ENCODE results near the gene ALK.

Gene ALK

GRCh38 chr2:29405266-29405665, 516.1 kb downstream of the ALK start:
- no peak for TF ChIP-seq FOXM1 (IDR thresholded peaks at IDR 0.05; ENCODE audit: borderline replicate concordance, low read depth)

GRCh38 chr2:29401994-29402393, 519.4 kb downstream of the ALK start:
- TF ChIP-seq CREB1 (IDR thresholded peaks at IDR 0.05; ENCODE audit: low read depth) (no peak), EGR1 (IDR thresholded peaks at IDR 0.05) (no peak), TEAD4 (IDR thresholded peaks at IDR 0.05) (no peak), ZBTB7A (IDR thresholded peaks at IDR 0.05; ENCODE audit: low read depth) (no peak), CEBPB (IDR thresholded peaks at IDR 0.05) (no peak), FOXM1 (IDR thresholded peaks at IDR 0.05; ENCODE audit: borderline replicate concordance, low read depth) (no peak), REST (IDR thresholded peaks at IDR 0.05; ENCODE audit: low read depth) (no peak), EP300 (IDR thresholded peaks at IDR 0.05; ENCODE audit: borderline replicate concordance) (no peak), MAX (IDR thresholded peaks at IDR 0.05) (no peak), USF1 (IDR thresholded peaks at IDR 0.05) (no peak), YY1 (IDR thresholded peaks at IDR 0.05; ENCODE audit: low read depth) (no peak), TAF1 (IDR thresholded peaks at IDR 0.05; ENCODE audit: low read depth) (no peak), TCF12 (IDR thresholded peaks at IDR 0.05; ENCODE audit: low read depth) (no peak)

- TF ChIP-seq NFIC (IDR thresholded peaks at IDR 0.05) (no peak), CEBPB (IDR thresholded peaks at IDR 0.05) (no peak), RAD21 (IDR thresholded peaks at IDR 0.05; ENCODE audit: low read depth) (no peak), EP300 (IDR thresholded peaks at IDR 0.05; ENCODE audit: borderline replicate concordance) (no peak), ZBTB7A (IDR thresholded peaks at IDR 0.05; ENCODE audit: low read depth) (no peak), TCF12 (IDR thresholded peaks at IDR 0.05; ENCODE audit: low read depth) (no peak), USF1 (IDR thresholded peaks at IDR 0.05) (no peak), YY1 (IDR thresholded peaks at IDR 0.05; ENCODE audit: low read depth) (no peak), EGR1 (IDR thresholded peaks at IDR 0.05) (no peak), TEAD4 (IDR thresholded peaks at IDR 0.05) (no peak), TAF1 (IDR thresholded peaks at IDR 0.05; ENCODE audit: low read depth) (no peak), REST (IDR thresholded peaks at IDR 0.05; ENCODE audit: low read depth) (no peak), FOXM1 (IDR thresholded peaks at IDR 0.05; ENCODE audit: borderline replicate concordance, low read depth) (no peak), CREB1 (IDR thresholded peaks at IDR 0.05; ENCODE audit: low read depth) (no peak)
Measured at GRCh38 chr2:29400930-29401653, 520.3 kb downstream of the ALK start.

DNA sequence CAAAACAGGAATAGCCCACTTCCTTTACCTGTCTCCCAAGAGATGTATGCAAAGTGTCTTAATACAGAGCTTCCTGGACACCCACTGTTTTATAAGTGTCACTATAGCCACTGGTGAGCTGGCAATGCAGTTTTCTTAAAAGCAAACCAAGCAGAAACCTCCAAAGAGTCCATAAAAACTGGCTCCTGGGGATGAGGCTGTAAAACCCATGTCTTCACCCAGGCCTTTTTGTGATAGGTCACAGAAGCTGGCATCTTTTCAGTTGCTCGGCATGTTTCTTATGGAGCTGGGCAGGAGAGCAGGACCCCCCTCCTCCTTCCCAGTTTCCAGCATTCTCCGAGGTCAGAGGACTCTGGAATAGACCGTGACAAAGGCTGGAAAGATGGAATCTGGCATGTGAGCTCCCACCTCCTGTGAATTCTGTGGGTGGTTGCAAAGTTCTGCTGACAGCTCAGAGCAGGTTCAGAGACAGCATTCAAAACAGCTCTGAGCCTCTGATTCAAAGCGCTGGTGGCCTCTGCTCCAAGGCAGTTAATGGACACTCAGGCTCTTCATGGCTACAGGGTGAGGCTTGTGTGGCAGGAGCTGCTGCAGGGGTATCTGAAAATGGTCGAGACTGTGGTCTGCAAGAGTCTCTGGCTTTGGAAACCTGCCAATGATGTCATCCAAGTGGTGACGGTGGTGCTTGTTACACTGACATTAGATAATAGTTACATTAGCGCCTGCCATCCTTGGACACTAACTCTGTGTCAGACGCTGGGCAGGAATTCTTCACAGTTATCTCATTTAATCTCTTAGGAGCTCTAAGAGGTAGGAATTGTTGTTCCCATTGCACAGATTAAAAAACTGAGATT, 522.8 kb downstream of the ALK start:
- no peak for TF ChIP-seq MAX (IDR thresholded peaks at IDR 0.05)
- no peak for TF ChIP-seq REST (IDR thresholded peaks at IDR 0.05; ENCODE audit: low read depth)
- TF ChIP-seq YY1 (IDR thresholded peaks at IDR 0.05; ENCODE audit: low read depth) = no peak
- TF ChIP-seq ZBTB7A (IDR thresholded peaks at IDR 0.05; ENCODE audit: low read depth) = no peak
- no peak for TF ChIP-seq EP300 (IDR thresholded peaks at IDR 0.05; ENCODE audit: borderline replicate concordance)
- no peak for TF ChIP-seq TCF12 (IDR thresholded peaks at IDR 0.05; ENCODE audit: low read depth)
- TF ChIP-seq CEBPB (IDR thresholded peaks at IDR 0.05) = no peak
- no peak for TF ChIP-seq EGR1 (IDR thresholded peaks at IDR 0.05)
- no peak for TF ChIP-seq TAF1 (IDR thresholded peaks at IDR 0.05; ENCODE audit: low read depth)
- TF ChIP-seq TEAD4 (IDR thresholded peaks at IDR 0.05) = no peak
- TF ChIP-seq RAD21 (IDR thresholded peaks at IDR 0.05; ENCODE audit: low read depth) = no peak
- no peak for TF ChIP-seq FOXM1 (IDR thresholded peaks at IDR 0.05; ENCODE audit: borderline replicate concordance, low read depth)
- TF ChIP-seq USF1 (IDR thresholded peaks at IDR 0.05) = no peak
- no peak for TF ChIP-seq CREB1 (IDR thresholded peaks at IDR 0.05; ENCODE audit: low read depth)
- no peak for TF ChIP-seq NFIC (IDR thresholded peaks at IDR 0.05)

Data from Ishikawa (cell line).